Stimulated activated CD4-positive, alpha-beta T cell treated with anti-CD3 and anti-CD28 coated beads, Interleukin-4, amount 100 ng/mL, for 24 hours (primary cell): ENCODE measurements around the gene AGAP3.

ENCODE experiments used
- DNase-seq: peaks from one replicate; pipeline ENCODE4 v3.0.0-alpha.2; 2020

AGAP3 gene

DNA sequence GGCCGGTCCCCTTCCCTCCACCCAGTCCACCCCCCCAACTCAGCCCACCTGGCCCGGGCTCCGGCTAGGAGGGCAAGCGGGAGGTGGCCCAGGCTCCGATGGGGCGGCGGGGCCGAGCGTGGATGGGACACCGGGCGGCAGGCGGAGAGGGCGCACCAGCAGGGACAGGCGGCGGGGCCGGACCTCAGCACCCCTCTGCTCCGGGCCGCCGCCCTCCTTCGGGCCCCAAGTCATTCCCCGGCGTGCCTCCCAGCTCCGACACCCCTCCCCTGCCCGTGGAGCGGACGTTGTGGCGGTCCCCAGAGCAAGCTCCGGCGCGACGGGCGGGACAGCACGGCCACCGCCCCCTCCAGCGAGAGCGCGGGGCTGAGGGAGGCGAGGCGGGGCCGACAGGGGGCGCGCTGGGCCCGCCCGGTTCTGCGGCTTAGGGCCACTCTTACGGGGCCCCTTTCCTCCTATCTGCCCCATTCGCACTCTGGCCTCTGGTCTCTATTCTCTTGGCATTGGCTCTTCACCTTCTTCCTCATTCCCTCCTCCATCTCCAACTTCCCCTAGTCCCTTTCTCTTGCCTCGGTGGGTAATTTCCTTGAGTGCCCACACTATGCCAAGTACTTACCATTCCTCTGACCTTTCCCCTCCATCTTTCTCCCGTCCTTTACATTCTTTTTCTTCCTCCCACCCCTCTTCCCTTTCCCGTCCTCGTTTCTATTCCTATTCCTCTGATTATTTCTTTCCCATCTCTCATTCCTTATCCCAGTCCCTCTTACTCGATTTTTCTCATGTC lies 81.9 kb downstream of the AGAP3 start:
- DNase-seq, result peak; percentile 58

DNA sequence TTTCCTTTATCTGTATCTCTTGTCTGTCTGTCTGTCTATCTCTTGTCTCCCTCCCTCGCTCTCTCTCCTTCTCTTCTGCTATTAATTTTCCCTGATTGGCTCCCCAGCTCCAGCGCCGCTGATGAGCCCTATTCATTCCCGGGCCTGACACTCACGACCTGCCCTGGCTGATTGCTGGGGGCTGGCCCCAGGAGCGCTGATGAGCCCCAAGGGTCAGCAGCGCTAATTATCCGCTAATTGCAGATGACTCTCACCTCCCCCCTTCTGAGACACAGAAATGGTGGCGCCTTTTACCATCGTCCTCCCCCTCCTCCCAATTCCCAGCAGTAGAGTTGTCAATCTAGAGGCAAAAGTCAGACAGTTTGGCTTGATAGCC lies 82.5 kb downstream of the AGAP3 start:
- DNase-seq, result no peak

DNA sequence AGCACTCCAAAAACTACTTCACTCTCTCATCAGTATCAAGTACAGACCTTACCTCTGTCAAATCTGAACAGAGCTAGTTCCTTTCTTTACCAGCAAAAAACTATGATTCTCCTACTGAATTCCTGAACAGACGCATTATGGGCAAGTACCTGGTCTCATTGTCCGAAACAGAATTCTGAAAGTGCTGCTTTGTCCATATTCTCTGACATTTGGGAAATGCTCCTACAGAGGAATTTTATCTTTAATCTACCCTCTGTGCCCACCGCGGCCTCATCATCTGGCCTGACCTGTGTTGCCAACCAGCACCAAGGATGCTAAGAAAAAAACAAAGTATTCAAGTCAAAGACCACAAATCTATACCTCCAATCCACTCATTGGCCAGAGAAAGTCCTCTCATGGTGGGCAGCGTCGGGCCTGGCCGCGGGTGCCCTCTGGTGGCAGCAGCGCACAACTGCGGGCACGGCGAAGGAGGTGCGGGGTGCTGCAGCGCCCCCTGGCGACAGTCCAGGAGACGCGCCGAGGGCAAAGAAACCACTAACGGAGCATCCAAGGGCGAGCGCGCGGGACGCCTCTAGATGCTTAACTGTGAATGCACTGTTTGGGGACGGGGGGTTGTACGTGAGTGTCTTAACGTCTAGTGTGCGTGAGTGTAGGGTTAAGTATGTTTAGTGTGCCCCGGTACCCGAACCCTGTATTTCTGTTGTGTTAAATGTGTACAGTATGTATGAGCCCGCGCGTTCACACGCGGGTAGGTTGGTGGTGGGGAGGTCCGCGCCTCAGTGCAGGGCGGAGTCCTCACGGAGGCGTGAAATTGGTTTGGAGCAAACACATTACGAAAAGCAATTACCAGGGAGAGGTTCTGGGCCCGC lies 86.2 kb downstream of the AGAP3 start:
- DNase-seq, result peak; percentile 80

DNA sequence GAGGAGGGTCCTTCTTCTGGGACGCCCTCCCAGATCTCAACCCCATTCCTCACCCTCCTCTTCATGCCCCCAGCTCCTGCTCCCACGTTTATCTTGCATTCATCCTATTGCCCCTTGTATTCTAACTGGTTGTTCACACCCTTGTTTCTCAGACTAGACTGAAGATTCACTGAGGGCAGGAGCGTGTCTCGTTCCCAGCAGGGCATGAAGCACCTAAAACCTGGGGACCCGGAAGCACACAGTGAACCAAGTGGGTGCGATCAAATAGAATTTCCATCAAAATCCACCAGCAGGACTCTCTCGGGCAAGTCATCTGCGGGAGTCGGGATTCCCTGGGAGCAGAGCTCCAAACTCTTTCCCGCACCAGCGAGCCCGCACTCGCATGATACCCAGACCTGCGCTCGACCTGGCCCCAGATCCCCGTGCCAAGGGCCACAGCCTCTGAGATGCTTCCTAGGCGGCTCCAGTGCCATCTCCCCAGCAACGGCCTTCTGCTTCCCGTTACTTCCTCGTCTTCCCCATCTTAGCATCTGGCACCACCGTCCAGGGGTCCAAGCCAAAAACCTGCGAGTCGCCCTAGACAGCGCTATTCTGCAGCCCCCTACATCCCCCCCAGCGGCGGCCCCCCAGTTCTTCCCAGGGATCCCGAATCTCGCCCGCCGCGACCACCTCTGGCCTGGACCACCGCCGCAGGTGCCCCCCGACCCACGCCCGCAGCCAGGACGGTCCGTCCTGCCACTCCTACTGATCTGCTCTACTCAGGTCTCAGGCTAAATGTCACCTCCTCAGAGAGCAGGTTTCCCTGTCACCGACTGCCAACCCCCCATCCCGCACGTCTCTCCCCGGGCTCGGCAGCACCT lies 87.3 kb downstream of the AGAP3 start:
- DNase-seq, result no peak

DNA sequence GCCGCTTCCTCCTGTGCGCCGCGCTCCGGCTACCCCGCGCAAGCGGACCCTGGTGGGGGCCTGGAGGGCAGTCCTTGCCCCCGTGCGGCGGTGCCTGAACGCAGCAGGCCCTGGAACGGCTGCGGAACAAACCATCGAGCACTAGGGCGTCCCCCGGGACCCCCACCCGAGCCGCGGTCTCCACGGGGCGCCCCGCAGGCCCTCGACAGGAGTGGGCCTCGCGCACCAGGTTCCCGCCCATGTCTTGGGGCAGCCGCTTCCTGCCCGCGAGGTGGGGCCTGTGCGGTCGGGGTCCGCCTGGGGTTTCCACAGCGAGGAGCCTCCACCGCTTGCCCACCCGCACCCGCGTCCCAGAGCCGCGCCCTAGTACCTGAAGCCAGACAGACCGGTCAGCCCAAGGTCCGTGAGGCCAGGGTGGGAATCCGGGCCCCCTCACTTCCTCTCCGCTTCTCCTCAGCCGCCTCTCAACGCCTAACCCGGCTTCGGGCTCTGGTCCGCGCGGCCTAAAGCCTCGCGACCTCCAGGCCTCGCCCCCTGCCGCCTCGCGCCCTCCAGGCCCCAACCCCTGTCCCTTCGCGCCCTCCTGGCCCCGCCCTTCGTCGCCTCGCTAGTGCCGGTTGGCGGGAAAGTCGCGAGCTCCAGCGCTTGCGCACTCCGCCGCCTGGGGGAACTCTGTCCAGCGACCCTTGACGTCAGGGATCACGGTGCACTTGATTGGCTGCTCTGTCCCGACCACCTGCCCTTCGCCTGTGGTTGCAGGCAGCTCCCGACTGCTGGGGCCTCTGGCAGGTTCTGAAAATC lies 88.2 kb downstream of the AGAP3 start:
- peak; percentile 17 for DNase-seq

DNA sequence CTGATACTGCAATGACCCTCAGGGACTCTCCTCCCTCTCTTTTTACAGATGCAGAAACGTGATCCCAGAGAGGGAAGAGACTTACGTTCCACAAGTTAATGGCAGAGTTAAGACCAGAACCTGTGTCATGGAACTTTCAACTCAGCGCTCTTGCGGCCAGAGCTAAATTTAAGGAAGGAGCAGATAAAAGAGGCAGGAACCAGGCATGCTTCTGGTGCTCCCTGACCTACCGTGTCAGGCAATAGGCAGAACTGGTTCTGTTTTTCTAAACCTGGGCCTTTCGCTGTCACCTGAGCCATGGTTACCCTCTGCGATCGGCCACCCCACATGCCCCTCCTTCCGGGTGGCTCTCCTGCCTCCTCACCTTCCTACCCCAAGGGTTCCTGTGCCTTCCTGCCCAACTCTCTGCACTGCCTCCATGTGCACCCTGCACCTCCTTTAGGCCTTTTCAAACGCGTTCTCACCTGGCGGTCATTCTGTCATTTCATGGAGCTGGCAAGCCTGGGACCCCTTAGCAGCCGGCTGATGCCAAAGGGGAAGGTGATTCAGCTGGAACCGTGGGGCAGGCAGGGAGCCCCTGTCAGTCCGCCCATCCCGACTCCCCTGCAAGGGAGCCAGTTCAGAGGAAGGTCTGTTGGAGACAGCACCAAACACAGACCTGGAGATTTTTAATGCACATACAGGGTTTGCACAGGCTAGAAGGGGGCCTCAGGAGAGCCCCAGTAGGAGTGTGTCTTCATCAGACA lies 88.9 kb downstream of the AGAP3 start:
- DNase-seq, result no peak

DNA sequence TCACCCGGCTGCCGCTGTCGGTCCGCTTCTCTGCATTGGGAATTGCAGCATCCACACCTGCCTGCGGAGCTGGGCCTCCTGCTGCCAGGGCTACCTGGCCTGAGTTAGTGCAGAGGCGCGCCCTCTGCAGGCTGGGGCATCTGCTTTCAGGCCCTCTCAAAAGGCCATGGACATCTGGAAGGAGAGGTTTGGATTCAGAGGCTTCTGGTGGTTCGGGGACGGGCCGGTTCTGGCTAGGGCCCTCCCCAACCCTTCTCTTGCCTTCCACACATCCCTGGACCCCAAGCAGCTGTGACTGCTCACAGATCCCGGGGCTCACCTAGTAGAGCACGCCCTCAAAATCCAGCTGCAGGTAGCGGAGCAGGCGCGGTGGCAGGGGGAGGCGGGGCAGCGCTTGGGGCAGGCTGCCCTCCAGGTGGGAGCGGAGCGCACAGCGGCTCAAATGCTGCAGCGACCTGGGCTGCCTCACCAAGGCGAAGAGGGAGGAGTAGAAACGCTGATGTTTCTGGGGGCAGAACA lies 89.6 kb downstream of the AGAP3 start:
- DNase-seq, result no peak

DNA sequence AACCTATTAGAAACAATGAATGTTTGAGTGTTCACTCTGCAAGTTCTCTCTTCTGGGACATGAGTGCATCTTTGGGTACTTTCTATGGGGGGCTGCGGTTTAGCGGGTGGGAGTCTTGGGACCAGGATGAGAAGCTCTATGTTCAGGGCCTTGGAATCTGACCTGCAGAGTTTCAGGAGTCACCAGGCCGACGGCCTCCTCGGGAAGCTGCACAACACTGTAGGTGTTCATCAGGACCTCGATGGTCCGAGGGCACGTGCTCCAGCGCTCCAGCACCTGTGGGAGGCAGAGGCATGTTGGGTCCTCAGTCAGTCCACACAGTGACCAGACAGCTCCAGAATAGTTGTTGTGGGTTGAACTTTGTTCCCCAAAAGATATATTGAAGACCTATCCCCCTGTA lies 90.1 kb downstream of the AGAP3 start:
- no peak for DNase-seq

DNA sequence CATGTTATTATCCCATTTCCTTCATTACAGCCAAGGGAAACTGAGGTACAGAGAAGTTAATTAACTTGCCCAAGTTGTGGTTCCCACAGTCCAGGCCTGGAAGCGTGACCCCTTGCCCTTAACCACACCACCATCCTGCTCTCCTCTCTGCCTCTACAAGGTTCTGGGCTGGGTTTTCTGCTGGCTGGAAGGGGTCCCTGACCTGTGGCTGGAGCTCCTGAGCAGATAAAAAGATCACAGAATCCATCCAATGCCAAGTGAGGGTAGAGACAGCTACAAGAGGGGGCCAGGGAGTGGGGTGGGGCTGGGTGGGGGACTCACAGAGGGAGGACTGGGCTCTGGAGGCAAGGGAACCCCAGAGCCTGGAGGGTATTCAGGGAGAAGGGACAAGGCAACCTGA lies 91.0 kb downstream of the AGAP3 start:
- no peak for DNase-seq

DNA sequence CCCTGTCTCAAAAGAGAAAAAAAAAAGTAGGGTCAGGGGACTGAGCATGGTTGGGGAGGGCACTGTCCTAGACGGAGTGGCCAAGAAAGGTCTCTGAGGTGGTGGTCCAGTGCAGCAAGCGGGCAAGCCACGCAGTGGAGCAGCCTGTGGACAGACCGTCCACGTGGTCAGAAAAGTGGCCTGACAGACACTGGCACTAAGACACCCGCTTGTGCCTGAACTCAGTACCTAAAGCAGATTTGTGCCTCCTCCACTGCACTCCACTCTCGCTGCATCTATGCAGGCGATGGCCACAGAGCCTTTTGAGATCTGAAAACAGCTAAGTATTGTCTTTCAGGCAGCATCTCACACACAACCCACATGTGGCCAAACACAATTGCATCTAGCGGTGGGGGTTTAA lies 92.0 kb downstream of the AGAP3 start:
- no peak for DNase-seq

DNA sequence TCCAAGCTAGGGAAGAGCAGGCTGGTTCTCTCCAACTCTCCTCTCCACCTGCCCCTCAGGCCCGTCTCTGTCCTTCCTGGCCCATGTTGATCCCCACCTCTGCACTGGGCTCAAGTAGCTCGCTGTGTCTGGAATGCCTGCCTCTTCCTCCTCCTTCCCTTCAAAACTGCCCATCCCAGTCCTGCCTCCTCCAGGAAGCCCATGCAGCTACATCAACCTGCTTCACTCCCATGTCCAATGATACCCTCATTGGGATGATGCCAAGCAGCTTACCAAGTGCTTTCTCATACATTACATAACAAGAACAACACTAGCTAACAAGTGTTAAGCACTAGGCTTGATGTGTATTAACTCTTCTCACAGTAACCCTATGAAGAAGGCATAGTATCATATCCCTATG lies 92.6 kb downstream of the AGAP3 start:
- no peak for DNase-seq

DNA sequence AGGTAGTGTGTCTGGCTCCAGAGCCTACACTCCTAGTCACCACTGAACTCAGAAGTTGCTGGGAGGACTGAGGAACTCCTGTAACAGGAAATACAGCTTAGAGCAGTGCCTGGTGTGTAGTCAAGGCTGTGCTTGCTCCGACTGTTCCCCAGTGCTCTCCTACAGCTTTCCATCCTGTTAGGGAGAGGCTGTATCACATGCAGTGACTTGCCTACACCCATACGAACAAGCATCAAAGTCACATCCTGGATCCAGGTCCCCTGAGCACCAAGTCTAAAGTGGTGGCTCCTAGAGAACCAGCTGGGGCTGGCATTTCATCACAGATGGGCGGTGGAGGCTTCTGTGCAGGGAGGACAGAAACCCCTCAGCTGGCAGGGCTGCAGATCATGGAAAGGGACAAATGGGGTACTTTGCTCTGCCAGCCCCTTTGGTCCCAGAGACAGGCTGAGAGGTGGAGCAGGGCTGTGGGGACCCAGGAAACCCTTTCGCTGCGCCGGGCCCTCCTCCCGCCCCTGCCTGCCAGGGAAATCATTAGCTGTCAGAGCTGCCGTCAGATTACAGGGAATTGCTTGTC lies 93.1 kb downstream of the AGAP3 start:
- no peak for DNase-seq

DNA sequence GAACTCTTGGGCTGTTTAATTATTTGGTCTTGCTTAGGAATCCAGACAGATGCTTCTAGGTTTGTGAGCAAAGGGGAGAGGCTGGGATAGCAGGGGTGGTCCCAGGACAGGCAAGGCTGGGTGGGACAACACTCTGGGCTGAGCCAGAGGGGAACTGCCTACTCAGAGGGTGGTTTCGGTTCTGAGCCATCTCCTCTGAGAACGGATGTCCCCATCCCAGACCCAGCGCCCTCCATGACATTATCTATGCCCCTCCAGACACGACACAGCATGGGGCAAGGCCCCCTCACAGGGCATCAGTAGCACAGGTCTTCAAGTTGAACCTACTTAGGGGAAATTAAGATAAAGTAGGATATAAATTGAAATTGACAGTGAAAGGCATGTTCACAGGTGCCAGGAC lies 93.7 kb downstream of the AGAP3 start:
- no peak for DNase-seq

DNA sequence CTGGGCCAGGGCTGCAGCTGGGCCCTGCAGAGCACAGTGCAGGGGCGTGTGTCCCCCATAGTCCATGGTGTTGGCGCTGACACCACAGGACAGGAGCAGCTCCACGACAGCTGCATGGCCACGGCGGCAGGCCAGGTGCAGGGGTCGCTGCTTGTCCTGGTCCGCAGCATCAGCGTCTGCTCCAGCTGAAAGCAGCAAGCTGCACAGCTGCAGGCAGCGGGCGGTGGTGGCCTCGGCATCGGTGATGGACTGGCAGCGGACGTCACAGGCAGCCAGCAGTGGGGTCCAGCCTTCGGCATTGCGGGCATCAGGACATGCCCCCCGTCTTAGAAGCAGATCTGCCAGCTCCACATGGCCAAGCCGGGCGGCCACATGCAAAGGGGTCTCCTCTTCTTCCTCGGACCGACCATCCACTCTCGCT lies 94.7 kb downstream of the AGAP3 start:
- no peak for DNase-seq

DNA sequence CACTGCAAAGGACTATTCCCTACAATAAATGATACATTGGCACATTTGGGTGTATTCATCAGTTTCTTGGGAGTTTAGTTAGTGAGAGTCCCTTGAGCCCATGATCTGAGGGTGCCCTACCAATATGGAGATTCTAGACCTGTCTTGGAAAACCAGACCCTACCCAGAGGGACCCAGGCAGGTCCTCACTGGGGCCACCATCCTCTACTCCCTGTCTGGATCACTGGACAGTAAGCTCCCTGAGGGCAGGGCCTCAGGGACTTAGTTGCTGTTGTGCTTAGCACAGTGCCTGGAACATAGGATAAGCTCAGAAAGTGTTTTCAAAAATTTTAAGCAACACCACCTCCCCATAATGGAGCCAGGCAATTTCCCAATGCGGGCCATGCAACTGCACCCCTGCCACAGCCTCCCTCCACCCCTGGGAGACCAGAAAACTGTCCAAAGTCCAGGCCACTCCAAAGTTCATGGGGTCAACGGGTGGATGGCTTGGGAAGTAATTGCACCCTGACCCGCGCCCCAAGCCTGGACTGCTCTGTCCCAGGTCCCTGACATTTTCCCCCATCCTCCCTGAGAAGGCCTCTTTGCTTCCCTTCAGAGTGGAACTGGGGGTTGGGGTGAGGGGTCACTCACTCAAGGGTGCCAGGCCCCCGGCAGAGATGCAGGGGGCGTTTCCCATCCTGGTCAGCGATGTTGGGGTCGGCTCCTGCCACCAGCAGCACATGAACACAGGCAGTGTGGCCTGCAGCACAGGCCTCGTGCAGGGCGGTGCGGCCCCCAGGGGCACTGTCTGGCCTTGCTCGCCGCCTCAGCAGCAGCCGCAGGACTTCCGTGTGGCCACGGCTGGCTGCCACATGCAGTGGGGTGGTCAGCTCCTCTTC lies 99.7 kb downstream of the AGAP3 start:
- DNase-seq, result no peak

DNA sequence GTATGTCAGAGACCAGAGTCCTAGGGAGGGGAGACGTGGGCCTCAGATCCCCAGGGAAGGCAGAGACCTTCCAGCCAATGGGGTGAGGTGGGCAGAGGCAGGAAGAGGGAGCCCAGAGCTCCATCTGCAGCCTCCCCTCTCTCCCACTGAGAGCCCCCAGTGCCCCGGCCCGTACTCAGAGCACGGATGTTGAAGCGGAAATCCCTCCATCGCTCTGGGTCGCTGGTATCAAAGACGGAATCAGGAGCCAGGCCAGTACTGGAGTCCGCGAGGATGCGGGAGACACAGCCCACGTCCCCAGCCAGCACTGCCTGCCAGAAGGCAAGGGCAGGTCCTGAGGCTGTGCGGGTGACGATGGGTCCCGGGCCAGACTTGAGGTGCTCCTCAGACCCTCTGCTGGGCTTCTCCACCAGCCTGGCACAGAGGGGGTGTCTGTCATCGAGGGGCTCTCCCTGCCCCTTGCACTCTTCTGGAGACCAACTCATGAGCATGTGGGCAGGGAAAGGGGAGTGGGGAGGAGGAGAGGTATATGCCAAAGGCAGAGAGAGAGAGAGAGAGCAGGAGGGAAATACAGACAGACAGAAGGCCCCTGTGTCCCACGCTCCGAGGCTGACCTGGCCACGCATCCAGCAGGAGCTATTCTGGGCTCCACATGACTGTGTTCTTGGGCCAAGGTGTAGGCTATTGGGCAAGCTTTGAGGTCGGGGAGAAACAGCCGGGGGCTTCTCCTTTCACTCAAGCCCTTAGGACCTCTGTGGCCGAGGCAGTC lies 100.5 kb downstream of the AGAP3 start, which contains the start of gene ASB10:
TSS of gene ASB10 (minus strand) at position 611 of the 769 bp plus-strand sequence. CDS start at position 491, 120 bp downstream.
- DNase-seq, result no peak

DNA sequence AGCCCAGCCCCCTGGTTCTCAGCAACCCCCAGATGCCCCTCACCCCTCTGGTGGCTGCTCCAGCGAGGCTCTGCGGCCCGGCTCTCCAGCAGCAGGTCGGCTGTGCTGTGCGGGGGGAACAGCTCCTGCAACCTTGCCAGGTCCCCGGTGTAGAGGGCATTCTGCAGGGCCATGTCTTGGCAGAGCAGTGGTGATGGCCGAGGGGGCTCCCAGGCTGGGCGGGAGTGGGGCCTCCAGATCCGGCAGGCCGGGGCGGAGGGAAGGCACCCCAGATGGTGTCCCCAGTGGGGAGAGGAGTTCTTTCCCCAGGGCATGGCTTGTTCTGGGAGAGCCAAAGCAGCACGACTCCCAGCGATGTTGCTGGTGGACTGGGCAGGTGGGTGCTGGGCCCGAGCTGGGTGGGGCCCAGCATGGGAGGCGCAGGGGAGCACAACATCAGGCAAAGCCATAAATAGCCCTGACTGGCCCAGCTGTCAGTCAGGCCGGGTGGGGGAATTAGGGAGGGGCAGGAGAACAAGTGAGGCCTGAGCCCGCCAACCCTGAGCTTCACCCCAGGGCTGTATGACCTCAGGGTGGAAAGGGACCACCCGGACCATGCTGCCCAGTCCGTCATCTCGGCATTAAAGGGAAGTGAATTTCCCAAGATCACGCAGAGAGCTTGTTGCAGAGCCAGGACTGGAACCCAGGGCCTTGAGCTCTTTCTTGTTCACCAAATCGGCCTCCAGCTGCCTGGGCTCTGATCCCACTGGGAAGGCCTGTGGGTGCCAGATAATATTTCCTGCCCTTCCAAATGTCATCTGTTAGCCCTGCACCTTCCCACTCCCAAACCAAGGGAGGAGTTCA lies 101.4 kb downstream of the AGAP3 start:
- DNase-seq, result no peak

DNA sequence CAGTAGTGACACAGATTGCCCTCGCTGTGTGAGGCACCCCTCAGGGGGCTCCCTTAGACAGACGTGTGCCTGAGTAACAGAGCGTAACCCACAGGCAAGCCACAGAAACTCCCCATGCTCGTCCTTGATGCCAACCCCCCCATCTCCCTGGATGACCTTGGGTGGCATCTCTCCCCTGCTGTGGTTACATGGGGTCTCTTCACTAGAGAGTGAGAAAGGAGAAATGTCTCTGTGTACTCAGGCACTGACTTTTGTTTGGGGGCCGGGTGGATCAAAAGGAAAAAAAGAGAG lies 101.9 kb downstream of the AGAP3 start:
- DNase-seq, result no peak
